ENCODE results near the gene PGBD5.

The PGBD5 gene

GRCh38 chr1:230315099-230315498, 111.0 kb downstream of the PGBD5 start:
- H3K27ac ChIP-seq, result no peak overlapping the region
- TF ChIP-seq CTCF (IDR thresholded peaks at IDR 0.05), result no peak
- no peak for TF ChIP-seq ZFX (IDR thresholded peaks at IDR 0.05; ENCODE audit: borderline replicate concordance)

- no peak overlapping the region for H3K27ac ChIP-seq
- TF ChIP-seq ZFX (IDR thresholded peaks at IDR 0.05; ENCODE audit: borderline replicate concordance) (no peak), CTCF (IDR thresholded peaks at IDR 0.05) (no peak)
Measured at GRCh38 chr1:230314142-230314470, 112.0 kb downstream of the PGBD5 start.

- no peak for TF ChIP-seq ZFX (IDR thresholded peaks at IDR 0.05; ENCODE audit: borderline replicate concordance)
- TF ChIP-seq CTCF (IDR thresholded peaks at IDR 0.05), result no peak
Measured at GRCh38 chr1:230313453-230314141, 112.5 kb downstream of the PGBD5 start.

GRCh38 chr1:230312676-230313075, 113.5 kb downstream of the PGBD5 start:
- H3K27ac ChIP-seq, result no peak overlapping the region

More at GRCh38 chr1:230313453-230314141, 112.5 kb downstream of the PGBD5 start:
- H3K27ac ChIP-seq, result no peak overlapping the region

GRCh38 chr1:230310381-230311163, 115.6 kb downstream of the PGBD5 start:
- no peak overlapping the region for H3K27ac ChIP-seq
- TF ChIP-seq CTCF (IDR thresholded peaks at IDR 0.05) (peak; percentile 95), ZFX (IDR thresholded peaks at IDR 0.05; ENCODE audit: borderline replicate concordance) (no peak)

More at GRCh38 chr1:230312676-230313075, 113.5 kb downstream of the PGBD5 start:
- TF ChIP-seq ZFX (IDR thresholded peaks at IDR 0.05; ENCODE audit: borderline replicate concordance), result no peak
- TF ChIP-seq CTCF (IDR thresholded peaks at IDR 0.05), result no peak

GRCh38 chr1:230309646-230310177, 116.4 kb downstream of the PGBD5 start:
- H3K27ac ChIP-seq, result no peak overlapping the region
- TF ChIP-seq CTCF (IDR thresholded peaks at IDR 0.05) (no peak), ZFX (IDR thresholded peaks at IDR 0.05; ENCODE audit: borderline replicate concordance) (no peak)

GRCh38 chr1:230308821-230309220, 117.3 kb downstream of the PGBD5 start:
- TF ChIP-seq CTCF (IDR thresholded peaks at IDR 0.05) (no peak), ZFX (IDR thresholded peaks at IDR 0.05; ENCODE audit: borderline replicate concordance) (no peak)
- H3K27ac ChIP-seq, result no peak overlapping the region

Data from 22Rv1 (cell line).